Neural cell (in vitro differentiated cells): ENCODE measurements around the gene EEIG1.

Experiments
- CTCF ChIP-seq: fragments of 450-650 bp; IDR thresholded peaks from 2 replicates; pipeline ENCODE4 v1.5.1; 2014; ENCODE audit warnings: antibody characterized with exemption, mild to moderate bottlenecking, moderate library complexity; ENCODE audit not compliant: poor library complexity, severe bottlenecking
- TAF1 ChIP-seq: IDR thresholded peaks from 2 replicates; pipeline ENCODE4 v1.6.1; 2012; ENCODE audit warnings: low read depth

GRCh38 chr9:127937056-127937387, 43.8 kb downstream of the EEIG1 start:
- TF ChIP-seq CTCF (no peak), TAF1 (no peak)
